A673 (cell line): Measurements from ENCODE around the gene MCF2L2.

Source experiments
- CTCF ChIP-seq: fragments of 300-800, 200-600 bp; sonication (generic); conservative IDR thresholded peaks from 2 replicates; pipeline ENCODE4 v1.5.1; 2017; ENCODE audit warnings: low read depth, mild to moderate bottlenecking, antibody characterized with exemption, low read length, moderate library complexity, mixed read lengths
- EZH2 ChIP-seq: fragments of 200-600 bp; sonication (generic); IDR thresholded peaks from 2 replicates; pipeline ENCODE4 v1.6.1; 2017; ENCODE audit warnings: borderline replicate concordance, low read depth, mild to moderate bottlenecking, mixed read lengths, antibody characterized with exemption, low read length; ENCODE audit not compliant: poor library complexity, severe bottlenecking

- TF ChIP-seq CTCF (no peak), EZH2 (no peak)
Measured at GRCh38 chr3:183239046-183239445, 189.4 kb downstream of the MCF2L2 start.
